ENCODE measurements around the gene CHST7. TPM values are rescaled to one million over a fixed set of nuclear protein-coding genes. Genes with fewer than 3 reads are reported as not detected.
"Not testable (repeated sequence)": the region's sequence is repeated elsewhere in the genome, so short reads cannot be mapped to it uniquely, and the experiment has no call there.

The CHST7 gene
- 10 to 100 TPM; 11.5 to 36.4 (median 19.6) TPM for total RNA-seq

GRCh38 chrX:46573331-46573891, at the start of gene CHST7:
TSS of gene CHST7 (plus strand) at chrX:46573765. CDS start at chrX:46573932, 167 bp downstream.
- TF ChIP-seq, protein P1, sequence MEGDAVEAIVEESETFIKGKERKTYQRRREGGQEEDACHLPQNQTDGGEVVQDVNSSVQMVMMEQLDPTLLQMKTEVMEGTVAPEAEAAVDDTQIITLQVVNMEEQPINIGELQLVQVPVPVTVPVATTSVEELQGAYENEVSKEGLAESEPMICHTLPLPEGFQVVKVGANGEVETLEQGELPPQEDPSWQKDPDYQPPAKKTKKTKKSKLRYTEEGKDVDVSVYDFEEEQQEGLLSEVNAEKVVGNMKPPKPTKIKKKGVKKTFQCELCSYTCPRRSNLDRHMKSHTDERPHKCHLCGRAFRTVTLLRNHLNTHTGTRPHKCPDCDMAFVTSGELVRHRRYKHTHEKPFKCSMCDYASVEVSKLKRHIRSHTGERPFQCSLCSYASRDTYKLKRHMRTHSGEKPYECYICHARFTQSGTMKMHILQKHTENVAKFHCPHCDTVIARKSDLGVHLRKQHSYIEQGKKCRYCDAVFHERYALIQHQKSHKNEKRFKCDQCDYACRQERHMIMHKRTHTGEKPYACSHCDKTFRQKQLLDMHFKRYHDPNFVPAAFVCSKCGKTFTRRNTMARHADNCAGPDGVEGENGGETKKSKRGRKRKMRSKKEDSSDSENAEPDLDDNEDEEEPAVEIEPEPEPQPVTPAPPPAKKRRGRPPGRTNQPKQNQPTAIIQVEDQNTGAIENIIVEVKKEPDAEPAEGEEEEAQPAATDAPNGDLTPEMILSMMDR (IDR thresholded peaks at IDR 0.05), result no peak
- no peak for TF ChIP-seq POLR2A (IDR thresholded peaks at IDR 0.05)
- H3K4me3 ChIP-seq (ENCODE audit: low read depth, poor library complexity, severe bottlenecking), result peak within 1 kb of the TSS; percentile 43
- peak; percentile 46 to 91 for DNase-seq (ENCODE audit: low spot score in 2 of 2)
- 23 to 32% methylated on average over 7 to 35 of the region's 35 CpGs for WGBS, 2 donors
- intact Hi-C loops (cut with DNase I; ENCODE audit: low total_unique reads), result no loop called here

GRCh38 chrX:46528640-46529039, 44.9 kb upstream of the CHST7 start:
- DNase-seq (ENCODE audit: low spot score in 2 of 2); intact Hi-C loops (cut with DNase I; ENCODE audit: low total_unique reads); H3K4me3 ChIP-seq (ENCODE audit: low read depth, poor library complexity, severe bottlenecking): not testable (repeated sequence)
- WGBS, 2 donors, result 60 to 93% methylated on average over 1 to 3 of the region's 6 CpGs

GRCh38 chrX:46529740-46530403, 43.7 kb upstream of the CHST7 start:
- H3K4me3 ChIP-seq (ENCODE audit: low read depth, poor library complexity, severe bottlenecking); intact Hi-C loops (cut with DNase I; ENCODE audit: low total_unique reads); DNase-seq (ENCODE audit: low spot score in 2 of 2): not testable (repeated sequence)
- 80 to 85% methylated on average over 8 to 12 of the region's 12 CpGs for WGBS, 2 donors

- intact Hi-C loops (cut with DNase I; ENCODE audit: low total_unique reads); DNase-seq (ENCODE audit: low spot score in 2 of 2); H3K4me3 ChIP-seq (ENCODE audit: low read depth, poor library complexity, severe bottlenecking): not testable (repeated sequence)
- 64% methylated on average over 1 of the region's 1 CpG; no CpG with 5 or more reads in 1 of the 2 donors for WGBS, 2 donors
Observed at GRCh38 chrX:46530404-46530908, 43.1 kb upstream of the CHST7 start.

- no peak for TF ChIP-seq POLR2A (IDR thresholded peaks at IDR 0.05)
- TF ChIP-seq, protein P1 (IDR thresholded peaks at IDR 0.05), result no peak
- no peak overlapping the region for H3K4me3 ChIP-seq (ENCODE audit: low read depth, poor library complexity, severe bottlenecking)
- 69 to 92% methylated on average over 2 to 3 of the region's 3 CpGs for WGBS, 2 donors
- DNase-seq (ENCODE audit: low spot score in 2 of 2), result no peak
- intact Hi-C loops (cut with DNase I; ENCODE audit: low total_unique reads), result no loop called here
Observed at GRCh38 chrX:46531442-46531841, 42.1 kb upstream of the CHST7 start.

DNA sequence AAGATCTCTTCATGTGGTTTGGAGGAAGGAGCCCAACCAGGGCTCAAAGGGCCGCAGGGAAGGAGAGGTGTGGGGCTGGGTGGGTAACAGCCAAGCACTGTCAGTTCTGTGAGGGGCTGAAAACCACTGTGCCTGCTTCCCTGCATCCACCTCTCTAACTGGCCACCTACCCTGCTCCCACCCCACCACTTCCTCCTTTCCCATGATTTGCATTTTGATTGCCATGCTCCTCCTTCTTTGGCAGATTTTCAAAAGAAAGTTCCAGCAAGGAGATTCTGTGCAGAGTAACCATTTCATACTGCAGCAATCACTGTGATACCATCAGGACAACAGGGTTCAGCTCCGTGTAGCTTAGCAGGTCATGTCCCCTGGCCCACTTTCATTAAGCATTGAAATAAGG, 30.1 kb upstream of the CHST7 start:
- 83% methylated on average over 2 of the region's 2 CpGs for whole genome bisulfite sequencing, 2 donors
- TF ChIP-seq, protein P1 (IDR thresholded peaks at IDR 0.05), result no peak
- no peak for TF ChIP-seq POLR2A (IDR thresholded peaks at IDR 0.05)
- intact Hi-C loops (cut with DNase I; ENCODE audit: low total_unique reads), result no loop called here
- no peak overlapping the region for H3K4me3 ChIP-seq (ENCODE audit: low read depth, poor library complexity, severe bottlenecking)
- DNase-seq (ENCODE audit: low spot score in 2 of 2), result no peak

GRCh38 chrX:46544527-46544926, 29.0 kb upstream of the CHST7 start:
- H3K4me3 ChIP-seq (ENCODE audit: low read depth, poor library complexity, severe bottlenecking); DNase-seq (ENCODE audit: low spot score in 2 of 2); intact Hi-C loops (cut with DNase I; ENCODE audit: low total_unique reads): not testable (repeated sequence)
- 2 to 61% methylated on average over 4 to 7 of the region's 7 CpGs for WGBS, 2 donors
